ENCODE results near the gene MNAT1.

- no peak for TF ChIP-seq POLR2A (IDR thresholded peaks at IDR 0.05; ENCODE audit: low read length)
- no peak for TF ChIP-seq GATA1 (IDR thresholded peaks at IDR 0.05; ENCODE audit: low read depth, low read length)
These were observed 147.7 kb downstream of the MNAT1 start for GRCh38 chr14:60882219-60882618.
